ENCODE data around the gene LBHD2.
A peak's percentile ranks its signal among the peaks of the same experiment; 100 is the strongest.
"Not testable (repeated sequence)": the region's sequence is repeated elsewhere in the genome, so short reads cannot be mapped to it uniquely, and the experiment has no call there.

LBHD2 gene

DNA sequence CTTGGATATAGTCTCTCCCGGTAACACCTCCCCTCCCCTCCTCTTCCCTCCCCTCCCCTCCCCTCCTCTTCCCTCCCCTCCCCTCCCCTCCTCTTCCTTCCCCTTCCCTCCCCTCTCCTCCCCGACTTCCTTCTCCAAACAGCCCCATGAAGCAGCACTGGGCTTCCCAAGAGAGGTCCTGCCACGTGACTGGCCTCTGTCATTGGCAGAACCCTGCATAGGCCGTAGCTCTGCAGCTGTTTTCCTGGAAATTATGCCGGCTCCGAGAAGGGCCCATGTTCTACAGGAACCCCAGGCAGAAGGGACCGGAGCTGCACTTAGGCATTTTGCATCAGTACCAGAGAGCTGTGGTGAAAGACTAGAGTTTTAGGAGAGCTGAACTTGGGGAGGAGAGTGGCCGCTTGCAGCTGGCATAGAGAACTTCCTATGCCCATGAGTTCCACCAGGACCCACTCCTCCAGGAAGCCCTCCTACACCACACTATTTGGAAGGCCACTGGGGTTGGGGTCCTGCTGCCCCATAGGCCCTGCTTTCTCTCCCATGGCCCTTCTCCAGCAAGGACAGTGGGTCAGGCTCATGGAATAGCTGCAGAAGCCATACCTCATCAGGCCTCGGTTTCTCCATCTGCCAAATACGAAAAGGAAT is 34.1 kb downstream of the LBHD2 start:
- peaks cover 11% of the 10 kb centered on the region for H3K4me1 ChIP-seq (ENCODE audit: insufficient read depth, low read length)
- H3K27ac ChIP-seq (ENCODE audit: low read depth, low read length), result no peak overlapping the region
- H3K36me3 ChIP-seq (ENCODE audit: insufficient read depth, low read length), result no peaks in the 10 kb centered on the region
- peaks cover 4 to 11% of the 10 kb centered on the region in 2 donors for H3K27me3 ChIP-seq (ENCODE audit: control insufficient read depth in 1 of 2, insufficient read depth in 2 of 2, low read length in 2 of 2)
- H3K9ac ChIP-seq (ENCODE audit: low read length), result no peak overlapping the region
- no peaks in the 10 kb centered on the region for H3K9me3 ChIP-seq (ENCODE audit: low read length)
- H3K4me3 ChIP-seq (ENCODE audit: low read depth in 1 of 2, low read length in 2 of 2), result no peak overlapping the region

DNA sequence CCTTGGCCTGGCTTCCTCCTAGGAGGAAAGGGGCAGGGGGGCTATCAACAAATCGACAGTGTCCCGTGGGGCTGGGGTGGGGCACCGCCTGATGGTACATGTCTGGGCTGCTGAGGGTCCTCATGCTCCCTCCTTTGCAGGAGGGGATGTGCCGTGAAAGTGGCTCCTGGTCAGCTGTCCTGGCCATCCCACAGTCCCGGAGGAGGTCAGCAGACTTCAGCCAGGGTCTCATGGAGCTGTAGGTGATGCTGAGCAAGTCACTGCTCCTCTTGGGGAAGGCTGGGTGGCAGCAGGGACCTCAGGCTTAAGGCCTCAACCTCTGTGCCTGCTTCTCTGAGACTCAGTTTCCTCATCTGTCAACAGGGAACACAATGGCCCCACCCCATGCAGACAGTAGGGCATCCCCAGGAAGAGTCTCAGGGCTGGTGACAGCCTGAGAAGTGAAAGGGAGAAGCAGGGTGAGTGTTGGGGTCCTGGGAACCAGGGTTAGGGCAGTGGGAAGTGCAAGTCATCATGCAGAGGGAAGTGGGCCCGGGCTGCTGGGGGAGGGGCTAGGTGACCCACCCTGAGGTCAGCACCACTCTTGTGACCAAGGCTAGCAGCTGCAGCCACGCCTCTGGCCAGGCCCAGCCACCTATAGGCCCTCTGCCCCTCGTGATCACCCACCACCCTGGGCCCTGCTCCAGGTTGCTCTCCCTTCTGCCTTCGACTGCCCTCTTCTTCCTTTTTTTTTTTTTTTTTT is 34.8 kb downstream of the LBHD2 start:
- H3K27ac ChIP-seq (ENCODE audit: low read depth, low read length), result no peak overlapping the region
- H3K4me1 ChIP-seq (ENCODE audit: insufficient read depth, low read length), result peaks cover 11% of the 10 kb centered on the region
- H3K27me3 ChIP-seq (ENCODE audit: control insufficient read depth in 1 of 2, insufficient read depth in 2 of 2, low read length in 2 of 2), result peaks cover 4 to 17% of the 10 kb centered on the region in 2 donors
- H3K36me3 ChIP-seq (ENCODE audit: insufficient read depth, low read length), result no peaks in the 10 kb centered on the region
- H3K9me3 ChIP-seq (ENCODE audit: low read length), result no peaks in the 10 kb centered on the region
- no peak overlapping the region for H3K4me3 ChIP-seq (ENCODE audit: low read depth in 1 of 2, low read length in 2 of 2)
- no peak overlapping the region for H3K9ac ChIP-seq (ENCODE audit: low read length)

DNA sequence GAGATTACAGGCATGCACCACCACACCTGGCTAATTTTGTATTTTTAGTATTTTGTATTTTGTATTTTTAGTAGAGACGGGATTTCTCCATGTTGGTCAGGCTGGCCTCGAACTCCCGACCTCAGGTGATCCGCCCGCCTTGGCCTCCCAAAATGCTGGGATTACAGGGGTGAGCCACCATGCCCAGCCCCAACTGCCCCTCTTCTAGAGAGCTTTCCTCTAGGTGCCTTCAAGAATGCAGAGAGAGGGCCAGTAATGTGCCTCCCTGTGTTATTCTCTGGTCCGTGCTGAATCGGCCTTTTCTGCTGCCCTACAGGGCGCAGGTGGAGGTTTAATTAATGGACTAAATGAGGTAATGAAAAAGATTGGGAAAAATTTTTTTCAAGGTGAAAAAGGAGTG is 35.5 kb downstream of the LBHD2 start:
- not testable (repeated sequence) for H3K4me3 ChIP-seq (ENCODE audit: low read depth in 1 of 2, low read length in 2 of 2)
- Histone ChIP-seq H3K27ac (ENCODE audit: low read depth, low read length) (peak overlapping the region; percentile 42), H3K4me1 (ENCODE audit: insufficient read depth, low read length) (peaks cover 13% of the 10 kb centered on the region)

DNA sequence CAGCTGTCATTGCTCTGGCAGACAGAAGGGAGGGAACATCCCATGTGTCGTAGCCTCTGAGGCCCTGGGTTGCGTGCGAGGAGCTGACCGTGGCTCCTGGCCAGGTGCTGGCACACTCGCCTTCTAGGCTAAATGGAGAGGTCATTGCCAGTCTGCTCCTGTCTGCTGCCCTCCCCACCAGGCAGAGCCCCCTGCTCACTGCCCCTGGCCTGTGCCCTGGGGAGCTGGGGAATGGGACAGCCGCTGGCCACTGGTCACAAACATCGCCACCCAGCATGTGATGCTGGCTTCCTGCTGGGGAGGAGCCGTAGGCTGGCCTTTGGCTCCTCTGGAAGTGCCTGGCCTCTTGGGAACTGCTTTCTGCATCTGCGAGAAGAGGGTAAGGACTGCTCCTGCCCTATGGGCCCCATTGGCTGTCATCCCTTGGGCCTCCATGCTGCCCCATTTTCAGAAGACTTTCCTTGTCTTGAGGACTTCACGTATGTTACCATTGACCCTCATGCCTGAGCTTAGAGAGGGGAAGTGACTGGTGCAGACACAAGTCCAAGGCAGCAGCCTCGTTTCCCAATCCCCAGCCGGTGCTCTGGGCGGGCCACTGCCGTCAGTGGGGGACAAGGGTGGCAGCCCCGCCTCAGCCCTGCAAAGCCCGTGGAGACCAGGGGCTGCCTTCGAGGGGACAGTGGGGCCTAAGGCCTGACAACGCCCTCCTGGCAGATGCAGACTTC is 37.3 kb downstream of the LBHD2 start:
- no peak overlapping the region for H3K9ac ChIP-seq (ENCODE audit: low read length)
- peaks cover 4 to 28% of the 10 kb centered on the region in 2 donors for H3K27me3 ChIP-seq (ENCODE audit: control insufficient read depth in 1 of 2, insufficient read depth in 2 of 2, low read length in 2 of 2)
- H3K4me1 ChIP-seq (ENCODE audit: insufficient read depth, low read length), result peaks cover 17% of the 10 kb centered on the region
- no peaks in the 10 kb centered on the region for H3K36me3 ChIP-seq (ENCODE audit: insufficient read depth, low read length)
- no peaks in the 10 kb centered on the region for H3K9me3 ChIP-seq (ENCODE audit: low read length)
- H3K4me3 ChIP-seq (ENCODE audit: low read depth in 1 of 2, low read length in 2 of 2), result no peak overlapping the region
- H3K27ac ChIP-seq (ENCODE audit: low read depth, low read length), result peak overlapping the region; percentile 67

More for the DNA sequence above, 35.5 kb downstream of the LBHD2 start:
- H3K36me3 ChIP-seq (ENCODE audit: insufficient read depth, low read length); H3K9me3 ChIP-seq (ENCODE audit: low read length); H3K9ac ChIP-seq (ENCODE audit: low read length): not testable (repeated sequence)
- H3K27me3 ChIP-seq (ENCODE audit: control insufficient read depth in 1 of 2, insufficient read depth in 2 of 2, low read length in 2 of 2), result peaks cover 4 to 22% of the 10 kb centered on the region in 2 donors

DNA sequence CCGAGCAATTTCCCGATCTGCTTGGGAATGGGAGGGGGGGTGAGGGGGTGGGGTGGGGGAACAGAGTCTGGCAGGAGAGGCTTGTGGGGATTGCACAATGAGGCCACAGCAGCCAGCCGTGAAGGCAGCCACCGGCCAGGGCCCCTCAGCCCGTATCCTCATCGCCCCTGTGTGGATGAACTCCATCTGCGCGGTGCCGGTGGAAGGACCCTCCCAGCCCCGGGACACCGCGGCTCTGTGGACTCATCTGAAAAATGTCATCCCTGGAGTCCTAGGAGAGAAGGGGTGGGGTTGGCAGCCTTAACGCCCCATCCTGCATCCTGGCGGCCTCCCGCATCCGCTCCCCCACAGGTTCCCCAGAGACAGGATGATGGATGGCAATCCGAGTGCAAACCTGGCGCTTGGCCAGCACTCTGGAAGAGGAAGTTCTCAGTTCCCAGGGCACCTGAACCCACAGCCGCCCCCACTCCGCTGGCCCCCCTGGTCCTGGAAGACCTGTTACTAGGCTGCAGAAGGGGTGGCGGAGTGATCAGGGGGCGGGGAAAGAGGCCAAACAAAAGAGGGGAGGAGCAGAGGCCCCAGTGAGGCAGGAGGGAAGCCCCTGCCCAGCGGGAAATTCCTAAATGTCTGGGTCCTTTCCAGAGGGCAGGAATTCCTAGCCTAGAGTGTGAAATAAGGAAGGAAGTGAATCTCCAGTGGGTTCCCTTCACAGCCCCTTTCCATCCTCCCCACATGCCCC is 38.0 kb downstream of the LBHD2 start:
- H3K36me3 ChIP-seq (ENCODE audit: insufficient read depth, low read length), result no peaks in the 10 kb centered on the region
- peaks cover 17% of the 10 kb centered on the region for H3K4me1 ChIP-seq (ENCODE audit: insufficient read depth, low read length)
- no peak overlapping the region for H3K9ac ChIP-seq (ENCODE audit: low read length)
- H3K27ac ChIP-seq (ENCODE audit: low read depth, low read length), result peak overlapping the region; percentile 1
- H3K9me3 ChIP-seq (ENCODE audit: low read length), result no peaks in the 10 kb centered on the region
- peaks cover 4 to 32% of the 10 kb centered on the region in 2 donors for H3K27me3 ChIP-seq (ENCODE audit: control insufficient read depth in 1 of 2, insufficient read depth in 2 of 2, low read length in 2 of 2)
- peak overlapping the region; percentile 12 to 37 for H3K4me3 ChIP-seq (ENCODE audit: low read depth in 1 of 2, low read length in 2 of 2)

DNA sequence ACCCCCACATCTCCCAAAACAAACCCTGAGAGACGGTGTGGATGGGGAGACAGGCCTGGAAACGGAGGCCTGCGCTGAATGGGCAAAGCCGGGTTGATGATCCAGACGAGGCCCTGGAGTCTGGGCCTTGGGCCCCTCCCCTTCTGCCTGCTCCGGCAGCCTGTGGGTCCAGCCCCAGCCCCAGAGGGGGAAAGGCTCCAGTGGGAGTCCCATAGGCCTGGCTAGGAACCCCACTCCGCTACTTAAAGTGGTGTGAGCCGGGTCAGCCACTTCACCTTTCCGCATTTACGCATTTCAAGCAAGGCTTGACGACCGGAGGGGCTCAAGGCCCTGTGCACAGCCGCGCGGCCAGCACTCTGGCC is 38.6 kb downstream of the LBHD2 start:
- peak overlapping the region; percentile 48 for H3K27ac ChIP-seq (ENCODE audit: low read depth, low read length)
- H3K4me1 ChIP-seq (ENCODE audit: insufficient read depth, low read length), result peaks cover 17% of the 10 kb centered on the region
- H3K9ac ChIP-seq (ENCODE audit: low read length), result no peak overlapping the region
- H3K36me3 ChIP-seq (ENCODE audit: insufficient read depth, low read length), result no peaks in the 10 kb centered on the region
- H3K27me3 ChIP-seq (ENCODE audit: control insufficient read depth in 1 of 2, insufficient read depth in 2 of 2, low read length in 2 of 2), result peaks cover 4 to 32% of the 10 kb centered on the region in 2 donors
- no peaks in the 10 kb centered on the region for H3K9me3 ChIP-seq (ENCODE audit: low read length)
- peak overlapping the region; percentile 36 to 37 for H3K4me3 ChIP-seq (ENCODE audit: low read depth in 1 of 2, low read length in 2 of 2)

DNA sequence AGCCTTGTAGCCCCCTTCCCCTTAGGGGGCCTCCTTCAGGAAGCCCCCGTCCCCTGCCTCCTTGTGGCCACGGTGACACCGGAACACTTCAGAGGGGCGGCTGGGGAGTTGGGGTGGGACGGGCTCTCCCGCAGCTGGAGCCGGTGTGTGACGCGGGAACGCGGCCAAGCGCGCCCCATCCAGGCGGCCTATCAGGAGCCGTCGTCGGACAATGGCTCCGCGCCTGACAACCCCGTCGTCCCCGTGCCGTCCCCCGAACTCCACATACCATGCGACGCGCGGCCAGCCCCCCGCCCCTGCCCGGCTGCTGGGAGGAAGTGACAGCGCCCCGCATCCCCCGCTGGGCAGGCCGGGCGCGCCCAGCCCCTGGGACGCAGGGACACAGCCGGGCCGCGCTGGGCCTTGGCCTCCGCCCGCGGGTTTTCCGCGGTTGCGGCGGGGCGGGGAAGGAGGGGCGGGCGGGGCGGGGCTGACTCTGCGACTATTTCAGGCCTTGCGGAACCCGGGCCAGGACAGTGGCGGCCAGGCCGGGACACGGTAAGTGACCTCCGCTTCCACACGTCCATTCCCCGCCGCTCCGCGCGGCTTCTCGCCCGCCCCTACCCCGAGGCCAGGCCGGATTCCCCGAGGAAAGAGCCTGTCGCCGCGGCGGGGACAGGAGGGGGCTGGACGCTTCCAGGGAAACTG is 39.1 kb downstream of the LBHD2 start, which contains the start of gene TNFAIP2:
TNFAIP2 (plus strand) TSS at position 515 of the 687 bp plus-strand sequence. CDS start 2,997 bp downstream, outside the sequence.
- H3K4me1 ChIP-seq (ENCODE audit: insufficient read depth, low read length), result peaks cover 16% of the 10 kb centered on the region
- peak within 1 kb of the TSS; percentile 48 for H3K27ac ChIP-seq (ENCODE audit: low read depth, low read length)
- H3K9me3 ChIP-seq (ENCODE audit: low read length), result no peaks in the 10 kb centered on the region
- H3K9ac ChIP-seq (ENCODE audit: low read length), result peak within 1 kb of the TSS; percentile 30
- peak within 1 kb of the TSS; percentile 54 to 62 for H3K4me3 ChIP-seq (ENCODE audit: low read depth in 1 of 2, low read length in 2 of 2)
- peaks cover 4 to 32% of the 10 kb centered on the region in 2 donors for H3K27me3 ChIP-seq (ENCODE audit: control insufficient read depth in 1 of 2, insufficient read depth in 2 of 2, low read length in 2 of 2)
- no peaks in the 10 kb centered on the region for H3K36me3 ChIP-seq (ENCODE audit: insufficient read depth, low read length)

DNA sequence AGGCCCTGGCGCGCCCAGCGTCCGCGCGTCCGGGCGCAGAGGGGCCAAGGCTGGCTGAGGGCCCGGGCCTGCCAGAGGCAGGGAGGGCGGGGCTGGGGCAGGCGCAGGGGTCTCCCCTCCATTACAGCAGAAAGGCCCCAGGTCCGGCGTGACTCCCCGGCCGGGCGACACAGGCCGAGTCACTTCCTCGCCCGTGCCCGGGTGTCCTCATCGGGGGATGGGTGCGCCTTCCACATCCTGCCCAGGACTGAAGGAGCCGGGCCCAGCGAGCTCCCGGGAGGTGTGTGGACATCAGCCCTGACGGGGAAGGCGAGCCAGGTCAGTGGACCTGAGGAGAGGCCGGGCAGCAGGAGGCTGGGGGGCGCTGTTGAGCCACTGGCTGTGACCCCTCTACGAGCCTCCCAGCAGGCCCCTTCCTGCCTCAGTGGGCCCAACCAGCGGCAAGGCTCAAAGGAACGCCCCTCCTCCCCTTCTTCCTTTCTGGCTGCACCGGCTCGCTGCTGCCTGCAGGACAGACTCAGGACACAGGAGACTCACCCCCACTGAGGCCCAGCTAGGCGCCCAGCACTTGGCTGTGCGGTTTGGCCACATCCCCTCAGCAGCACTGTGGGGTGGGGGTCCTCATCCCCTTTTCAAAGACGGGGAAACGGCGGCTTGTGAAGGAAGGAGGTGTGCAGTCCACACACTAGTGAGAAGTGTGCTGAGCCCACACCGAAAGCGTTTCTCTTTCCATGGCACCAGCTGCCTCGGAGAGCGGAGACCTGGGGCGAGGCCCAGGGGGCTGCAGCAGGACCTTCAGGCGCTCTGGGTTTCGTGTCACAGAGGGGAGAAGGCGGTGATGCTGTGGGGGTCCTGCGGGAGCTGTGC is 39.9 kb downstream of the LBHD2 start:
- H3K4me3 ChIP-seq (ENCODE audit: low read depth in 1 of 2, low read length in 2 of 2), result peak overlapping the region; percentile 54 to 62
- peak overlapping the region; percentile 4 for H3K27ac ChIP-seq (ENCODE audit: low read depth, low read length)
- H3K9me3 ChIP-seq (ENCODE audit: low read length), result no peaks in the 10 kb centered on the region

DNA sequence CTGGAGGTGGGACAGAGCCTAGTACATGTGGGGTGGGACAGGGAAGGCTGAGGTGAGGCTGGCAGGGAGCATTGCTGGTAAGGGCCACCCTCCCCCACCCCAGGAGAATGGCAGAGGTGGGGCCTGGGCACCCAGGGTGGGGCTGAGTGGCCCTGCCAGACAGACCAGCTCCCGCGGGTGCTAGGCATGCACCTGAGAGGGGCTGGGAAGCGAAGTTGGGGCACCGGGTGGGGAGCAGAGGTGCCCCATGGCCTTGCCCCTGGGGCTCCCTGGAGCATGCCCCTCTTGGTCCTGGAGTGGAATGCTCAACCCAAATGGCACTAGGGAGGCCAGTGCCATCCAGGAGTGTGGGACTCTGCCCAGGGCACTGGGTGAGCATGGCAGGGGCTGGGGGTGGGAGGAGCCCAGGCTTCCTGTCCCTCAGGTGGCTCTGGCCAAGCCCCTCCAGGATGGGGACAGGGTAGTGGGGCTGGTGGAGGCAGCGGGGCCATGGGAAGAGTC is 40.5 kb downstream of the LBHD2 start:
- H3K9ac ChIP-seq (ENCODE audit: low read length), result peak overlapping the region; percentile 30
- H3K4me3 ChIP-seq (ENCODE audit: low read depth in 1 of 2, low read length in 2 of 2), result peak overlapping the region in 1 of 2 donors; percentile 54
- H3K27me3 ChIP-seq (ENCODE audit: control insufficient read depth in 1 of 2, insufficient read depth in 2 of 2, low read length in 2 of 2), result peaks cover 4 to 32% of the 10 kb centered on the region in 2 donors
- H3K36me3 ChIP-seq (ENCODE audit: insufficient read depth, low read length), result no peaks in the 10 kb centered on the region
- H3K9me3 ChIP-seq (ENCODE audit: low read length), result no peaks in the 10 kb centered on the region
- peaks cover 6% of the 10 kb centered on the region for H3K4me1 ChIP-seq (ENCODE audit: insufficient read depth, low read length)
- H3K27ac ChIP-seq (ENCODE audit: low read depth, low read length), result no peak overlapping the region

More for the DNA sequence above, 39.9 kb downstream of the LBHD2 start:
- Histone ChIP-seq H3K4me1 (ENCODE audit: insufficient read depth, low read length) (peaks cover 9% of the 10 kb centered on the region), H3K36me3 (ENCODE audit: insufficient read depth, low read length) (no peaks in the 10 kb centered on the region), H3K27me3 (ENCODE audit: control insufficient read depth in 1 of 2, insufficient read depth in 2 of 2, low read length in 2 of 2) (peaks cover 4 to 32% of the 10 kb centered on the region in 2 donors), H3K9ac (ENCODE audit: low read length) (peak overlapping the region; percentile 30)

Measured in muscle layer of colon (tissue), 2 donors.